Measurements from ENCODE around the gene TCF7L1.

- TF ChIP-seq YY1 (IDR thresholded peaks at IDR 0.05; ENCODE audit: insufficient read depth, insufficient read length) (no peak), SUZ12 (IDR thresholded peaks at IDR 0.05; ENCODE audit: extremely low read depth, insufficient read depth, insufficient read length) (no peak), ZNF274 (IDR thresholded peaks at IDR 0.05; ENCODE audit: low read depth, low read length) (no peak)
Observed at GRCh38 chr2:85215448-85216401, 82.5 kb downstream of the TCF7L1 start.

All from NT2/D1 (cell line).